GM12874 (cell line): ENCODE data around the gene TIMM44.

ENCODE experiments used
- TF ChIP-seq, protein P1 (sequence below): IDR thresholded peaks from 2 replicates; pipeline ENCODE4 v1.5.1; 2011; ENCODE audit warnings: low read depth, mild to moderate bottlenecking, control low read depth, low read length, moderate library complexity; ENCODE audit not compliant: insufficient read depth

Gene TIMM44

GRCh38 chr19:7959211-7959610, 15.7 kb upstream of the TIMM44 start:
- TF ChIP-seq, protein P1, sequence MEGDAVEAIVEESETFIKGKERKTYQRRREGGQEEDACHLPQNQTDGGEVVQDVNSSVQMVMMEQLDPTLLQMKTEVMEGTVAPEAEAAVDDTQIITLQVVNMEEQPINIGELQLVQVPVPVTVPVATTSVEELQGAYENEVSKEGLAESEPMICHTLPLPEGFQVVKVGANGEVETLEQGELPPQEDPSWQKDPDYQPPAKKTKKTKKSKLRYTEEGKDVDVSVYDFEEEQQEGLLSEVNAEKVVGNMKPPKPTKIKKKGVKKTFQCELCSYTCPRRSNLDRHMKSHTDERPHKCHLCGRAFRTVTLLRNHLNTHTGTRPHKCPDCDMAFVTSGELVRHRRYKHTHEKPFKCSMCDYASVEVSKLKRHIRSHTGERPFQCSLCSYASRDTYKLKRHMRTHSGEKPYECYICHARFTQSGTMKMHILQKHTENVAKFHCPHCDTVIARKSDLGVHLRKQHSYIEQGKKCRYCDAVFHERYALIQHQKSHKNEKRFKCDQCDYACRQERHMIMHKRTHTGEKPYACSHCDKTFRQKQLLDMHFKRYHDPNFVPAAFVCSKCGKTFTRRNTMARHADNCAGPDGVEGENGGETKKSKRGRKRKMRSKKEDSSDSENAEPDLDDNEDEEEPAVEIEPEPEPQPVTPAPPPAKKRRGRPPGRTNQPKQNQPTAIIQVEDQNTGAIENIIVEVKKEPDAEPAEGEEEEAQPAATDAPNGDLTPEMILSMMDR = no peak

DNA sequence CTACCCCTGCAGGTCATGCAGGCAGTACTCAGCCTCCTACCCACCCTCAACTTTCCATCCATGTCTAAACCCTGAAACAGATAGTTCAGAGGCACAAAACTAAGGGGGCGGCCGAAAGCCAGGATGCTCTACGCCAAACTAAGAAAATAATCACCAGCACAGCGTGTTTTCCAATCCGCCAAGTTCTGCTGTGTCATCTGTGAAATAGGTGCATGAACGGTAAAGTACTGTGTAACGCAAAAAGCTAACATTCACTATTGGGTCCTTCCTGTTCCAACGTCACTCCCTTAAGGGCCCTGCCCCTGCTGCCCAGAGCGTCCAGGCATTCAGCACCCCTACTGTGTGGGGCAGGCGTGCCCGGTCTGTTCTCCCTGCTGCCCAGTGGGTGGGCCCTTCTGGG, 12.2 kb upstream of the TIMM44 start:
- TF ChIP-seq, protein P1 = no peak

GRCh38 chr19:7953576-7953975, 10.1 kb upstream of the TIMM44 start:
- TF ChIP-seq, protein P1 = no peak

GRCh38 chr19:7953060-7953459, 9.6 kb upstream of the TIMM44 start:
- TF ChIP-seq, protein P1 = no peak

DNA sequence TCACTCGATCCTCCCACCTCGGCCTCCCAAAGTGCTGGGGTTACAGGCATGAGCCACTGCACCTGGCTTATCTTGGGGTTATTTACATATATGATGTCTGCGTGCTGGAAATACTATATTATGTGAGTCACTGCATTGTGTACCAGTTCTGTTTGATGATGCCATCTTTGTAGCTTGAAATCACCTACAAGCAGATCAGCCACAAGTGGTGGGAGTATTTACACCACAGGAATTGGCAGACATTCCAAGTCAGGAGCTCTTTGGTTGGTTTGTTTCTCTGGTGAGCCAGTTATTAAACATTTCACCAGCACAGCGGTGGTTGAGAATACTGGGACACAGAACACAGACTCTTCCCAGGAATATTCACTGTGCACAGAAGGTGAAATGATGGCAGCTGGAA, 4.5 kb upstream of the TIMM44 start:
- TF ChIP-seq, protein P1 = no peak

- TF ChIP-seq, protein P1 = peak; percentile 71
Observed at GRCh38 chr19:7944177-7944761, 803 bp upstream of the TIMM44 start.

- TF ChIP-seq, protein P1 = no peak
Observed at GRCh38 chr19:7942981-7943443, 454 bp downstream of the TIMM44 start.
